Activated T-cell treated with anti-CD3 and anti-CD28 coated beads, Interleukin-2, amount 50 U/mL, for 1 hour (primary cell): ENCODE measurements around the gene TOP1.
A peak's percentile ranks its signal among the peaks of the same experiment; 100 is the strongest.

Source experiments
- DNase-seq: peaks from one replicate; pipeline ENCODE4 v3.0.0-alpha.2; 2020

The TOP1 gene

GRCh38 chr20:41133709-41134361 is 105.2 kb downstream of the TOP1 start:
- no peak for DNase-seq

GRCh38 chr20:41134362-41135186 is 106.0 kb downstream of the TOP1 start:
- DNase-seq, result no peak

- peak; percentile 72 for DNase-seq
Measured at GRCh38 chr20:41135187-41135887, 106.7 kb downstream of the TOP1 start.

GRCh38 chr20:41135888-41136679 is 107.5 kb downstream of the TOP1 start:
- DNase-seq, result no peak

- peak; percentile 89 for DNase-seq
Measured at GRCh38 chr20:41136680-41137613, 108.3 kb downstream of the TOP1 start, which contains the start of gene PLCG1. Gene PLCG1 (plus strand): TSS chr20:41137543. CDS start chr20:41137642, 99 bp downstream.

- DNase-seq, result peak; percentile 60
Measured at GRCh38 chr20:41137614-41138474, 109.2 kb downstream of the TOP1 start.

- DNase-seq, result peak; percentile 50
Measured at GRCh38 chr20:41138475-41139226, 110.0 kb downstream of the TOP1 start.

- no peak for DNase-seq
Measured at GRCh38 chr20:41139227-41140093, 110.8 kb downstream of the TOP1 start.

GRCh38 chr20:41140226-41141133 is 111.9 kb downstream of the TOP1 start:
- DNase-seq, result no peak

- peak; percentile 29 for DNase-seq
Measured at GRCh38 chr20:41141153-41141815, 112.7 kb downstream of the TOP1 start.

GRCh38 chr20:41142245-41142644 is 113.6 kb downstream of the TOP1 start:
- peak; percentile 35 for DNase-seq

- DNase-seq, result peak; percentile 33
Measured at GRCh38 chr20:41142919-41143318, 114.3 kb downstream of the TOP1 start.

- DNase-seq, result peak; percentile 14
Measured at GRCh38 chr20:41143354-41143753, 114.7 kb downstream of the TOP1 start.

GRCh38 chr20:41145317-41145716 is 116.7 kb downstream of the TOP1 start:
- no peak for DNase-seq

- DNase-seq, result no peak
Measured at GRCh38 chr20:41145821-41146620, 117.4 kb downstream of the TOP1 start.

- no peak for DNase-seq
Measured at GRCh38 chr20:41147767-41148191, 119.2 kb downstream of the TOP1 start.
